Panc1 (cell line): ENCODE data around the gene PLPPR2. TPM values are rescaled to one million over a fixed set of nuclear protein-coding genes. Genes with fewer than 3 reads are reported as not detected.

Experiments
- ATAC-seq: fragments of 200-7000 bp; cut with Tn5 transposase; 2 replicates; pipeline ENCODE4 v1.9.1; 2020; ENCODE audit warnings: mild to moderate bottlenecking, moderate library complexity
- BruUV-seq: library from RNA; stranded (reverse); fragments of 400-500 nt; replicated peaks from 2 replicates; lab custom pipeline; 2021; lab: Mats Ljungman, UMichigan
- CTCF ChIA-PET: fragments of 300-600 bp; sonication (Branson Sonifier 250); formaldehyde crosslinking; loops from one replicate; lab custom pipeline; 2022; ENCODE audit warnings: antibody characterized with exemption; lab: Charles Lee
- POLR2A ChIA-PET: fragments of 300-600 bp; sonication (Branson Sonifier 250); formaldehyde crosslinking; loops from one replicate; lab custom pipeline; 2022; ENCODE audit warnings: antibody characterized with exemption; lab: Charles Lee
- DNase-seq: peaks from one replicate; pipeline ENCODE4 v3.0.0-alpha.2; 2010; ENCODE audit warnings: low read depth, low spot score
- H3K27ac ChIP-seq: 2 replicates; pipeline ENCODE4 v1.5.1; 2011; ENCODE audit warnings: mild to moderate bottlenecking, low read length, inconsistent platforms
- H3K27me3 ChIP-seq: fragments of 200-500 bp; sonication (Bioruptor generic); 2 replicates; pipeline ENCODE4 v1.6.0; 2014; ENCODE audit warnings: low read length, inconsistent platforms; ENCODE audit not compliant: control insufficient read depth, insufficient read depth
- H3K36me3 ChIP-seq: fragments of 200-500 bp; sonication (Bioruptor generic); 2 replicates; pipeline ENCODE4 v1.5.1; 2014; ENCODE audit warnings: inconsistent platforms, mild to moderate bottlenecking, low read length, moderate library complexity; ENCODE audit not compliant: control insufficient read depth, insufficient read depth
- H3K4me1 ChIP-seq: 2 replicates; pipeline ENCODE4 v1.5.1; 2011; ENCODE audit warnings: inconsistent platforms, mild to moderate bottlenecking, low read length, moderate library complexity; ENCODE audit not compliant: control insufficient read depth, insufficient read depth
- H3K4me3 ChIP-seq, 2 experiments: 2 replicates each; pipeline ENCODE4 v1.5.1; 2011 to 2012; ENCODE audit warnings: low read depth in 2 of 2, low read length in 2 of 2, mild to moderate bottlenecking in 2 of 2, inconsistent platforms in 1 of 2, moderate library complexity in 1 of 2
- H3K9me3 ChIP-seq: fragments of 200-500 bp; sonication (Bioruptor generic); 2 replicates; pipeline ENCODE4 v1.5.1; 2014; ENCODE audit warnings: low read depth, mild to moderate bottlenecking, inconsistent platforms, low read length, moderate library complexity; ENCODE audit not compliant: control insufficient read depth, insufficient read depth
- POLR2AphosphoS5 ChIP-seq: IDR thresholded peaks from 2 replicates; pipeline ENCODE4 v1.6.1; 2012; ENCODE audit warnings: mild to moderate bottlenecking, low read depth, low read length, moderate library complexity
- SIN3A ChIP-seq: IDR thresholded peaks from 2 replicates; pipeline ENCODE4 v1.6.1; 2012; ENCODE audit warnings: low read depth, mild to moderate bottlenecking, low read length, moderate library complexity, borderline replicate concordance; ENCODE audit not compliant: insufficient read depth
- TCF7L2 ChIP-seq: IDR thresholded peaks from 2 replicates; pipeline ENCODE4 v1.6.1; 2011; ENCODE audit warnings: mild to moderate bottlenecking, low read depth, low read length, inconsistent platforms
- in situ Hi-C: cut with HindIII; loops from 2 replicates; pipeline ENCODE4 v1.10.0; 2016; ENCODE audit warnings: low sequenced_read_pairs, low pct_unique_long_range_greater_than_20kb
- intact Hi-C: fragments of 100-400 bp; cut with micrococcal nuclease; formaldehyde crosslinking; loops from one replicate; pipeline ENCODE4 v1.10.0; 2022; ENCODE audit not compliant: unreplicated experiment
- total RNA-seq: library from RNA; stranded (reverse); gene quantifications from one replicate; pipeline ENCODE4 v1.2.1, GENCODE V29; 2021; ENCODE audit not compliant: unreplicated experiment
- TF ChIP-seq, protein P1 (sequence below): fragments of 450-650 bp; IDR thresholded peaks from 2 replicates; pipeline ENCODE4 v1.5.1; 2017; ENCODE audit warnings: mild to moderate bottlenecking
- TF ChIP-seq, protein P2 (sequence below), 2 experiments: IDR thresholded peaks; 2 replicates each; pipeline ENCODE4 v1.6.1; 2011 to 2012; ENCODE audit warnings: low read depth in 2 of 2, control low read depth in 1 of 2, low read length in 1 of 2, mild to moderate bottlenecking in 1 of 2, moderate library complexity in 1 of 2; ENCODE audit not compliant: insufficient read depth in 1 of 2

PLPPR2 gene
- total RNA-seq, 1 experiment from 2014 or later = 43.3 TPM

DNA sequence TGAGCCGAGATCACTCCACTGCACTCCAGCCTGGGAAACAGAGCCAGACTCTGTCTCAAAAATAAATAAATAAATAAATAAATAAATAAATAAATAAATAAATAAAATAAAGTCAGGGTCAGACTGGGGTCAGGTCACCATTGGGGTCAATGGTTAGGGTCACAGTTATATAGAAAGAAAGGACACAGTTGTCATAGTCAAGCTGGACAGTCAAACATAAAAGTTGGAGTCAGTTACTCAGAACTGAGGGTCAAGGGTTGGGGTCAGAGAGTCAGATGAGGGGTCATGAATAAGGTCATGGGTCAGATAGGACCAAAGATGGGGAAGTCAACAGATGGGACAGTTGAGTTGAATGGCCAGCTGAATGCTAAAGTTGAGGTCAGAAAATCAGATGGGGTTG is 45.6 kb downstream of the PLPPR2 start:
- Histone ChIP-seq H3K4me1 (no peaks in the 10 kb centered on the region), H3K9me3 (no peaks in the 10 kb centered on the region), H3K27ac (no peak overlapping the region), H3K27me3 (no peaks in the 10 kb centered on the region), H3K4me3 (no peak overlapping the region), H3K36me3 (no peaks in the 10 kb centered on the region)
- DNase-seq (no peak), ATAC-seq (no peak)
- ChIA-PET POLR2A (no interaction called here), CTCF (no interaction called here)
- in situ Hi-C loops (no loop called here), intact Hi-C loops (no loop called here)
- no TSS peak for BruUV-seq
- TF ChIP-seq SIN3A (no peak), POLR2AphosphoS5 (no peak)
- TF ChIP-seq, protein P1, sequence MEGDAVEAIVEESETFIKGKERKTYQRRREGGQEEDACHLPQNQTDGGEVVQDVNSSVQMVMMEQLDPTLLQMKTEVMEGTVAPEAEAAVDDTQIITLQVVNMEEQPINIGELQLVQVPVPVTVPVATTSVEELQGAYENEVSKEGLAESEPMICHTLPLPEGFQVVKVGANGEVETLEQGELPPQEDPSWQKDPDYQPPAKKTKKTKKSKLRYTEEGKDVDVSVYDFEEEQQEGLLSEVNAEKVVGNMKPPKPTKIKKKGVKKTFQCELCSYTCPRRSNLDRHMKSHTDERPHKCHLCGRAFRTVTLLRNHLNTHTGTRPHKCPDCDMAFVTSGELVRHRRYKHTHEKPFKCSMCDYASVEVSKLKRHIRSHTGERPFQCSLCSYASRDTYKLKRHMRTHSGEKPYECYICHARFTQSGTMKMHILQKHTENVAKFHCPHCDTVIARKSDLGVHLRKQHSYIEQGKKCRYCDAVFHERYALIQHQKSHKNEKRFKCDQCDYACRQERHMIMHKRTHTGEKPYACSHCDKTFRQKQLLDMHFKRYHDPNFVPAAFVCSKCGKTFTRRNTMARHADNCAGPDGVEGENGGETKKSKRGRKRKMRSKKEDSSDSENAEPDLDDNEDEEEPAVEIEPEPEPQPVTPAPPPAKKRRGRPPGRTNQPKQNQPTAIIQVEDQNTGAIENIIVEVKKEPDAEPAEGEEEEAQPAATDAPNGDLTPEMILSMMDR = no peak
- TF ChIP-seq, protein P2, sequence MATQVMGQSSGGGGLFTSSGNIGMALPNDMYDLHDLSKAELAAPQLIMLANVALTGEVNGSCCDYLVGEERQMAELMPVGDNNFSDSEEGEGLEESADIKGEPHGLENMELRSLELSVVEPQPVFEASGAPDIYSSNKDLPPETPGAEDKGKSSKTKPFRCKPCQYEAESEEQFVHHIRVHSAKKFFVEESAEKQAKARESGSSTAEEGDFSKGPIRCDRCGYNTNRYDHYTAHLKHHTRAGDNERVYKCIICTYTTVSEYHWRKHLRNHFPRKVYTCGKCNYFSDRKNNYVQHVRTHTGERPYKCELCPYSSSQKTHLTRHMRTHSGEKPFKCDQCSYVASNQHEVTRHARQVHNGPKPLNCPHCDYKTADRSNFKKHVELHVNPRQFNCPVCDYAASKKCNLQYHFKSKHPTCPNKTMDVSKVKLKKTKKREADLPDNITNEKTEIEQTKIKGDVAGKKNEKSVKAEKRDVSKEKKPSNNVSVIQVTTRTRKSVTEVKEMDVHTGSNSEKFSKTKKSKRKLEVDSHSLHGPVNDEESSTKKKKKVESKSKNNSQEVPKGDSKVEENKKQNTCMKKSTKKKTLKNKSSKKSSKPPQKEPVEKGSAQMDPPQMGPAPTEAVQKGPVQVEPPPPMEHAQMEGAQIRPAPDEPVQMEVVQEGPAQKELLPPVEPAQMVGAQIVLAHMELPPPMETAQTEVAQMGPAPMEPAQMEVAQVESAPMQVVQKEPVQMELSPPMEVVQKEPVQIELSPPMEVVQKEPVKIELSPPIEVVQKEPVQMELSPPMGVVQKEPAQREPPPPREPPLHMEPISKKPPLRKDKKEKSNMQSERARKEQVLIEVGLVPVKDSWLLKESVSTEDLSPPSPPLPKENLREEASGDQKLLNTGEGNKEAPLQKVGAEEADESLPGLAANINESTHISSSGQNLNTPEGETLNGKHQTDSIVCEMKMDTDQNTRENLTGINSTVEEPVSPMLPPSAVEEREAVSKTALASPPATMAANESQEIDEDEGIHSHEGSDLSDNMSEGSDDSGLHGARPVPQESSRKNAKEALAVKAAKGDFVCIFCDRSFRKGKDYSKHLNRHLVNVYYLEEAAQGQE (IDR thresholded peaks at IDR 0.05; ENCODE audit: insufficient read depth in 1 of 2, low read depth in 2 of 2, low read length in 1 of 2) = no peak

DNA sequence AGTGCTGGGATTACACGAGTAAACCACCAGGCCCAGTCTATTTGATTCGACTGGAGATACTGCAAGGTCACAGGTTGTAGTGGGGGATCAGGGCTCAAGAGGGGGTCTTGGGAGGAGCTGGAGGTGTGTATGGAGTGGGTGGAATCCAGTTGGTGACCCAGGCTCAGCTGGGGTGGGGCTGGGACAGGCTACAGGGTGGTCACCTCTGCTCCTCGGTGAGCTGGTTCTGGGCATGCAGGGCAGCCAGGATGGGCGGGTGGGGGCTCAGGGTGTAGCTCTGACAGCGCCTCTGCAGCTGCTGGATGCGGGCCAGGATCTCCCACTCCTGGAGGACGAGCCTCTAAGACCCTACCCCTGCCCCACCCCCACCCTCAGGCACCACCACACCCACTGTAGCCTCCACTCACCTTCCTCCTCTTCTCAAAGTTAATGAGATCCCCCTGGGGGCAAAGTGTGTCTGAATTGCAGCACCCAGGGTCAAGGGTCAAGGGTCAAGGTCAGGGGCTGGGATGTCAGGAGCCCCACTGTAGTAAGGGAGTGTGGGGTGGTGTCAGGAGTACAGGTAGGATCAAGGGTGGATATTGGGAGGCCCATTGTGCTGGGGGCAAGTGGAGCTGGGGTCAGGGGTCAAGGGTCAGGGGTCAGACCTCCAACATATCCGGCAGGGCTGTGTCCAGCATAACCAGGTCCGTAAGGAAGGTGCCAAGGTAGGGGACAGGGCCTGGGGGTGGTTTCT is 46.7 kb downstream of the PLPPR2 start:
- intact Hi-C loops = no loop called here
- TF ChIP-seq, protein P1 = no peak
- TF ChIP-seq, protein P2 (IDR thresholded peaks at IDR 0.05; ENCODE audit: insufficient read depth in 1 of 2, low read depth in 2 of 2, low read length in 1 of 2) = no peak
- TF ChIP-seq TCF7L2 (no peak), SIN3A (no peak), POLR2AphosphoS5 (no peak)
- CTCF ChIA-PET = no interaction called here

More for the DNA sequence above, 46.7 kb downstream of the PLPPR2 start:
- in situ Hi-C loops = no loop called here
- ATAC-seq = no peak
- DNase-seq = no peak
- POLR2A ChIA-PET = no interaction called here
- BruUV-seq = no TSS peak
- H3K27me3 ChIP-seq = no peaks in the 10 kb centered on the region
- no peaks in the 10 kb centered on the region for H3K4me1 ChIP-seq
- no peak overlapping the region for H3K4me3 ChIP-seq
- H3K27ac ChIP-seq = no peak overlapping the region
- H3K9me3 ChIP-seq = no peaks in the 10 kb centered on the region
- H3K36me3 ChIP-seq = no peaks in the 10 kb centered on the region
